HepG2 (cell line): ENCODE data around the gene HNRNPR. TPM values are rescaled to one million over a fixed set of nuclear protein-coding genes. Genes with fewer than 3 reads are reported as not detected.

Experiments
- CREB1 ChIP-seq, 2 experiments: fragments of 450-650 bp in 1 of 2; IDR thresholded peaks; 2 replicates each; pipeline ENCODE4 v1.6.1; 2016 to 2017; ENCODE audit warnings: control low read depth in 1 of 2, mild to moderate bottlenecking in 1 of 2, missing compliant biosample characterization in 1 of 2, missing genetic modification characterization in 1 of 2
- FIP1L1 ChIP-seq: fragments of 200-400 bp; formaldehyde crosslinking; IDR thresholded peaks from 2 replicates; pipeline ENCODE4 v1.6.1; 2018; ENCODE audit warnings: low read depth, mild to moderate bottlenecking, low read length, moderate library complexity, borderline replicate concordance; ENCODE audit not compliant: insufficient read depth
- FOXM1 ChIP-seq: sonication (generic); formaldehyde crosslinking; IDR thresholded peaks from 2 replicates; pipeline ENCODE4 v1.5.0; 2020; ENCODE audit warnings: missing genetic modification reagents
- GATAD1 ChIP-seq: IDR thresholded peaks from 2 replicates; pipeline ENCODE4 v1.6.1; 2016; ENCODE audit warnings: missing genetic modification reagents, missing compliant biosample characterization
- HES4 ChIP-seq: sonication (generic); formaldehyde crosslinking; IDR thresholded peaks from 2 replicates; pipeline ENCODE4 v1.9.0; 2021; ENCODE audit warnings: mild to moderate bottlenecking, missing genetic modification reagents, borderline replicate concordance
- HNF4A ChIP-seq: sonication (generic); formaldehyde crosslinking; IDR thresholded peaks from 2 replicates; pipeline ENCODE4 v1.4.0; 2020; ENCODE audit warnings: missing genetic modification reagents
- ISL2 ChIP-seq: sonication (generic); formaldehyde crosslinking; IDR thresholded peaks from 2 replicates; pipeline ENCODE4 v1.5.0; 2020; ENCODE audit warnings: missing genetic modification reagents
- KLF13 ChIP-seq: sonication (generic); formaldehyde crosslinking; IDR thresholded peaks from 2 replicates; pipeline ENCODE4 v1.4.0; 2020; ENCODE audit warnings: mild to moderate bottlenecking, missing genetic modification reagents
- MTF2 ChIP-seq: sonication (generic); formaldehyde crosslinking; IDR thresholded peaks from 2 replicates; pipeline ENCODE4 v1.5.0; 2020; ENCODE audit warnings: missing genetic modification reagents, borderline replicate concordance
- MXI1 ChIP-seq: IDR thresholded peaks from 3 replicates; pipeline ENCODE4 v1.6.1; 2012; ENCODE audit warnings: low read depth, low read length, inconsistent platforms, borderline replicate concordance
- RAD51 ChIP-seq: fragments of 450-650 bp; IDR thresholded peaks from 2 replicates; pipeline ENCODE4 v1.6.1; 2016; ENCODE audit warnings: borderline replicate concordance
- RARG ChIP-seq: sonication (generic); formaldehyde crosslinking; IDR thresholded peaks from 2 replicates; pipeline ENCODE4 v1.4.0; 2020; ENCODE audit warnings: low read depth, mild to moderate bottlenecking, missing genetic modification reagents
- RBFOX2 ChIP-seq: fragments of 200-400 bp; formaldehyde crosslinking; IDR thresholded peaks from 2 replicates; pipeline ENCODE4 v1.6.1; 2017; ENCODE audit warnings: low read depth, mild to moderate bottlenecking, low read length
- RXRB ChIP-seq: IDR thresholded peaks from 2 replicates; pipeline ENCODE4 v1.6.1; 2016; ENCODE audit warnings: borderline replicate concordance, missing genetic modification reagents, missing compliant biosample characterization
- SALL1 ChIP-seq: sonication (generic); formaldehyde crosslinking; IDR thresholded peaks from 2 replicates; pipeline ENCODE4 v1.8.0; 2022; ENCODE audit warnings: mild to moderate bottlenecking, missing genetic modification reagents
- SKIL ChIP-seq: sonication (generic); formaldehyde crosslinking; IDR thresholded peaks from 2 replicates; pipeline ENCODE4 v1.8.0; 2022; ENCODE audit warnings: missing genetic modification reagents, mild to moderate bottlenecking, moderate library complexity, borderline replicate concordance
- TBX3 ChIP-seq: fragments of 450-650 bp; IDR thresholded peaks from 2 replicates; pipeline ENCODE4 v1.6.1; 2017; ENCODE audit warnings: antibody characterized with exemption, mild to moderate bottlenecking, inconsistent platforms, borderline replicate concordance
- THAP7 ChIP-seq: sonication (generic); formaldehyde crosslinking; IDR thresholded peaks from 2 replicates; pipeline ENCODE4 v1.8.1; 2023; ENCODE audit warnings: mild to moderate bottlenecking, missing genetic modification reagents
- ZFY ChIP-seq: sonication (generic); formaldehyde crosslinking; IDR thresholded peaks from 2 replicates; pipeline ENCODE4 v1.4.0; 2020; ENCODE audit warnings: missing genetic modification reagents
- ZNF101 ChIP-seq: sonication (generic); formaldehyde crosslinking; IDR thresholded peaks from 2 replicates; pipeline ENCODE4 v1.4.0; 2020; ENCODE audit warnings: mild to moderate bottlenecking, low read depth, missing genetic modification reagents, borderline replicate concordance
- ZNF20 ChIP-seq: sonication (generic); formaldehyde crosslinking; IDR thresholded peaks from 2 replicates; pipeline ENCODE4 v1.4.0; 2020; ENCODE audit warnings: mild to moderate bottlenecking, moderate library complexity, missing genetic modification reagents
- ZNF230 ChIP-seq: sonication (generic); formaldehyde crosslinking; IDR thresholded peaks from 2 replicates; pipeline ENCODE4 v1.4.0; 2020; ENCODE audit warnings: mild to moderate bottlenecking, missing genetic modification reagents
- ZNF256 ChIP-seq: sonication (generic); formaldehyde crosslinking; conservative IDR thresholded peaks from 2 replicates; pipeline ENCODE4 v1.4.0; 2020; ENCODE audit warnings: missing genetic modification reagents
- ZNF317 ChIP-seq: sonication (generic); formaldehyde crosslinking; IDR thresholded peaks from 2 replicates; pipeline ENCODE4 v1.5.0; 2020; ENCODE audit warnings: mild to moderate bottlenecking, missing genetic modification reagents
- ZNF547 ChIP-seq: sonication (generic); formaldehyde crosslinking; IDR thresholded peaks from 2 replicates; pipeline ENCODE4 v1.5.1; 2020; ENCODE audit warnings: mild to moderate bottlenecking, missing genetic modification reagents
- ZNF605 ChIP-seq: sonication (generic); formaldehyde crosslinking; IDR thresholded peaks from 2 replicates; pipeline ENCODE4 v1.8.0; 2022; ENCODE audit warnings: mild to moderate bottlenecking, missing genetic modification reagents
- ZNF879 ChIP-seq: sonication (generic); formaldehyde crosslinking; IDR thresholded peaks from 2 replicates; pipeline ENCODE4 v1.8.1; 2023; ENCODE audit warnings: missing genetic modification reagents
- polyA plus RNA-seq, 8 experiments: library from polyadenylated mRNA; depleted of rRNA in 3 of 8; stranded (reverse) in 7 of 8; unstranded in 1 of 8; fragments of >200 nt; fragmentation: Illumina TruSeq in 4 of 8; extraction: Trizol in 4 of 8; gene quantifications; 2 replicates each; pipeline versions ENCODE4 v1.2.1 to v1.2.3, GENCODE V29; 2011 to 2016; ENCODE audit warnings: low read depth in 4 of 8, missing spikeins in 1 of 8, mixed read lengths in 1 of 8; ENCODE audit not compliant: insufficient read depth in 1 of 8
- total RNA-seq, 5 experiments: library from RNA; depleted of rRNA; stranded (reverse); fragments of >200 nt; fragmentation: Illumina TruSeq; extraction: Trizol; gene quantifications; 2 replicates each; pipeline ENCODE4 v1.2.3, GENCODE V29; 2016; ENCODE audit warnings: low read depth in 1 of 5
- TF ChIP-seq, protein P1 (sequence below): sonication (generic); formaldehyde crosslinking; IDR thresholded peaks from 2 replicates; pipeline ENCODE4 v1.4.0; 2020; ENCODE audit warnings: missing genetic modification reagents

HNRNPR gene
- total and polyA plus RNA-seq, 2 of the 13 experiments (the other 11 are each of a cell fraction or from before 2014, with no cell fraction given), result 133 to 216 TPM

- peak; percentile 59; the same call in 1 of the 2 replicates for TF ChIP-seq RXRB (CRISPR knock-in tag)
- 0 out of 2 replicates have a peak, but pooled peaks have one; percentile 50 for TF ChIP-seq GATAD1 (CRISPR knock-in tag)
- TF ChIP-seq ZNF879 (CRISPR knock-in tag), result no peak
- TF ChIP-seq ZFY (CRISPR knock-in tag), result peak; percentile 49; the same call in 1 of the 2 replicates
- TF ChIP-seq RARG (CRISPR knock-in tag), result no peak
- TF ChIP-seq HES4 (CRISPR knock-in tag), result peak; percentile 53; the same call in 1 of the 2 replicates
- TF ChIP-seq RBFOX2, result peak; percentile 28; the same call in 1 of the 2 replicates
- TF ChIP-seq SALL1, result peak; percentile 66
- no peak for TF ChIP-seq RAD51
- TF ChIP-seq ISL2 (CRISPR knock-in tag), result peak; percentile 49; the same call in 1 of the 2 replicates
- TF ChIP-seq MTF2, result no peak
- 0 out of 2 replicates have a peak, but pooled peaks have one; percentile 65 for TF ChIP-seq KLF13 (CRISPR knock-in tag)
- no peak; the same call in 1 of the 2 replicates for TF ChIP-seq ZNF605 (CRISPR knock-in tag)
- TF ChIP-seq ZNF317 (CRISPR knock-in tag), result no peak
- peak; percentile 41; the same call in 1 of the 2 replicates for TF ChIP-seq CREB1 (IDR thresholded peaks at IDR 0.05)
- no peak for TF ChIP-seq CREB1 (CRISPR knock-in tag; IDR thresholded peaks at IDR 0.05)
- TF ChIP-seq FOXM1, result peak; percentile 44; the same call in 1 of the 2 replicates
- no peak for TF ChIP-seq SKIL (CRISPR knock-in tag)
- no peak for TF ChIP-seq ZNF20 (CRISPR knock-in tag)
- peak; percentile 38; the same call in 1 of the 2 replicates for TF ChIP-seq HNF4A (CRISPR knock-in tag)
- TF ChIP-seq ZNF230 (CRISPR knock-in tag), result 0 out of 2 replicates have a peak, but pooled peaks have one; percentile 11
- TF ChIP-seq, protein P1, sequence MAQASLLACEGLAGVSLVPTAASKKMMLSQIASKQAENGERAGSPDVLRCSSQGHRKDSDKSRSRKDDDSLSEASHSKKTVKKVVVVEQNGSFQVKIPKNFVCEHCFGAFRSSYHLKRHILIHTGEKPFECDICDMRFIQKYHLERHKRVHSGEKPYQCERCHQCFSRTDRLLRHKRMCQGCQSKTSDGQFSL, result no peak
- no peak for TF ChIP-seq ZNF101 (CRISPR knock-in tag)
- TF ChIP-seq THAP7 (CRISPR knock-in tag), result peak; percentile 40; the same call in 1 of the 2 replicates
- TF ChIP-seq ZNF256 (CRISPR knock-in tag), result 0 out of 2 replicates have a peak, but pooled peaks have one; percentile 62
- TF ChIP-seq FIP1L1, result no peak
- TF ChIP-seq TBX3, result no peak
- no peak for TF ChIP-seq ZNF547 (CRISPR knock-in tag)
- TF ChIP-seq MXI1, result peak; percentile 88; the same call in 1 of the 3 replicates
These were observed 23.9 kb upstream of the HNRNPR start (continued) for GRCh38 chr1:23367791-23368561.
